Cardiac septum (tissue), 1 donor: Measurements from ENCODE around the gene ZNF30. TPM values are rescaled to one million over a fixed set of nuclear protein-coding genes. Genes with fewer than 3 reads are reported as not detected.
"Not testable (repeated sequence)": the region's sequence is repeated elsewhere in the genome, so short reads cannot be mapped to it uniquely, and the experiment has no call there.

Experiments used
- DNase-seq: peaks from one replicate; pipeline ENCODE4 v3.0.0-alpha.2; 2020; ENCODE audit warnings: low spot score
- intact Hi-C: fragments of 100-400 bp; cut with DNase I; formaldehyde crosslinking; loops from one replicate; pipeline ENCODE4 v1.14.0; 2022
- total RNA-seq: library from RNA; stranded (reverse); fragmentation: NEBNext Ultra II Directional; extraction: Animal tissue kit (Norgen Biotek cat#: 25700); gene quantifications from one replicate; pipeline ENCODE4 v1.2.1, GENCODE V29; 2021
- donor health status: DM: no; HTN: no; CAD: no.

ZNF30 gene
- total RNA-seq, 1 donor from 2014 or later: 2.4 TPM

GRCh38 chr19:34957830-34958751, 31.4 kb downstream of the ZNF30 start:
- no peak for DNase-seq
- intact Hi-C loops: no loop called here

- intact Hi-C loops: no loop called here
- no peak for DNase-seq
Observed at GRCh38 chr19:34959021-34959420, 32.3 kb downstream of the ZNF30 start.

- intact Hi-C loops: no loop called here
- no peak for DNase-seq
Observed at GRCh38 chr19:34960103-34960805, 33.6 kb downstream of the ZNF30 start.

GRCh38 chr19:34960940-34961679, 34.4 kb downstream of the ZNF30 start:
- DNase-seq: no peak
- intact Hi-C loops: no loop called here

GRCh38 chr19:34961775-34962686, 35.3 kb downstream of the ZNF30 start:
- intact Hi-C loops: no loop called here
- DNase-seq: no peak

- no peak for DNase-seq
- intact Hi-C loops: no loop called here
Observed at GRCh38 chr19:34962687-34963572, 36.2 kb downstream of the ZNF30 start.

GRCh38 chr19:34963573-34964406, 37.1 kb downstream of the ZNF30 start, which contains the start of gene ZNF792:
ZNF792 (minus strand) TSS chr19:34964229; CDS start chr19:34963662, 567 bp downstream.
- peak; percentile 85 for DNase-seq
- intact Hi-C loops: no loop called here

- intact Hi-C loops: no loop called here
- no peak for DNase-seq
Observed at GRCh38 chr19:34964598-34964997, 37.9 kb downstream of the ZNF30 start.

- intact Hi-C loops, DNase-seq: not testable (repeated sequence)
Observed at GRCh38 chr19:34965505-34965904, 38.8 kb downstream of the ZNF30 start.

- DNase-seq: no peak
Observed at GRCh38 chr19:34967551-34967950, 40.8 kb downstream of the ZNF30 start.

GRCh38 chr19:34969721-34970120, 43.0 kb downstream of the ZNF30 start:
- DNase-seq: no peak
- intact Hi-C loops: loop anchor here (5.0 kb wide), 1 partner anchor 118 kb away; no protein-coding TSS in a partner anchor

More at GRCh38 chr19:34967551-34967950, 40.8 kb downstream of the ZNF30 start:
- intact Hi-C loops: no loop called here

- intact Hi-C loops: loop anchor here (5.0 kb wide), 1 partner anchor 117 kb away; no protein-coding TSS in a partner anchor
Observed at GRCh38 chr19:34970185-34970780, 43.6 kb downstream of the ZNF30 start.

GRCh38 chr19:34972163-34972705, 45.5 kb downstream of the ZNF30 start:
- intact Hi-C loops: loop anchor here (5.0 kb wide), 1 partner anchor 115 kb away; no protein-coding TSS in a partner anchor
- peak; percentile 22 for DNase-seq

More at GRCh38 chr19:34970185-34970780, 43.6 kb downstream of the ZNF30 start:
- DNase-seq: peak; percentile 29

GRCh38 chr19:34974646-34975045, 47.9 kb downstream of the ZNF30 start:
- intact Hi-C loops: loop anchor here (5.0 kb wide), 1 partner anchor 113 kb away; no protein-coding TSS in a partner anchor
- no peak for DNase-seq

GRCh38 chr19:34975056-34975455, 48.4 kb downstream of the ZNF30 start:
- DNase-seq: no peak
- intact Hi-C loops: no loop called here

GRCh38 chr19:34976611-34977010, 49.9 kb downstream of the ZNF30 start:
- intact Hi-C loops: no loop called here
- DNase-seq: no peak
